NCI-H2171 (cell line): ENCODE measurements around the gene AK4.
"Not testable (repeated sequence)": the region's sequence is repeated elsewhere in the genome, so short reads cannot be mapped to it uniquely, and the experiment has no call there.

Experiments
- DNase-seq: peaks from one replicate; lab custom pipeline; 2025; lab: John Stamatoyannopoulos, UW

AK4 gene

GRCh38 chr1:65148178-65148547 lies at the start of gene AK4:
Gene AK4, plus strand, starts transcription at chr1:65148203. Its CDS starts 205 bp downstream, at chr1:65148408.
- DNase-seq, result not testable (repeated sequence)

- DNase-seq, result no peak
Observed at GRCh38 chr1:65103807-65104206, 44.2 kb upstream of the AK4 start.

- peak; percentile 37 for DNase-seq
Observed at GRCh38 chr1:65104854-65105534, 43.0 kb upstream of the AK4 start.

GRCh38 chr1:65105596-65105995 lies 42.4 kb upstream of the AK4 start:
- DNase-seq, result no peak

- DNase-seq, result no peak
Observed at GRCh38 chr1:65108025-65108642, 39.9 kb upstream of the AK4 start.

GRCh38 chr1:65109487-65109886 lies 38.5 kb upstream of the AK4 start:
- no peak for DNase-seq

GRCh38 chr1:65112811-65113210 lies 35.2 kb upstream of the AK4 start:
- no peak for DNase-seq

- no peak for DNase-seq
Observed at GRCh38 chr1:65113298-65113697, 34.7 kb upstream of the AK4 start.

GRCh38 chr1:65114322-65114721 lies 33.7 kb upstream of the AK4 start:
- peak; percentile 38 for DNase-seq

GRCh38 chr1:65119951-65120350 lies 28.1 kb upstream of the AK4 start:
- DNase-seq, result no peak

GRCh38 chr1:65129104-65129503 lies 18.9 kb upstream of the AK4 start:
- not testable (repeated sequence) for DNase-seq

GRCh38 chr1:65138524-65138923 lies 9.5 kb upstream of the AK4 start:
- DNase-seq, result no peak

- DNase-seq, result not testable (repeated sequence)
Observed at GRCh38 chr1:65139793-65140192, 8.2 kb upstream of the AK4 start.

GRCh38 chr1:65141394-65141793 lies 6.6 kb upstream of the AK4 start:
- no peak for DNase-seq

GRCh38 chr1:65141918-65142317 lies 6.1 kb upstream of the AK4 start:
- no peak for DNase-seq

- not testable (repeated sequence) for DNase-seq
Observed at GRCh38 chr1:65143112-65143658, 4.8 kb upstream of the AK4 start.

GRCh38 chr1:65146908-65147423 lies 1.0 kb upstream of the AK4 start:
- no peak for DNase-seq

GRCh38 chr1:65147424-65148177 lies 402 bp upstream of the AK4 start:
- DNase-seq, result peak; percentile 27

- peak; percentile 40 for DNase-seq
Observed at GRCh38 chr1:65148548-65149350, 746 bp downstream of the AK4 start.

- no peak for DNase-seq
Observed at GRCh38 chr1:65149351-65150107, 1.5 kb downstream of the AK4 start.

- no peak for DNase-seq
Observed at GRCh38 chr1:65150108-65150463, 2.1 kb downstream of the AK4 start.
